SW480 (cell line): ENCODE results near the gene SLC12A6.
"Not testable (repeated sequence)": the region's sequence is repeated elsewhere in the genome, so short reads cannot be mapped to it uniquely, and the experiment has no call there.

Experiments used
- DNase-seq: peaks from one replicate; pipeline ENCODE4 v3.0.0-alpha.2; 2016; ENCODE audit warnings: low spot score

The SLC12A6 gene

DNA sequence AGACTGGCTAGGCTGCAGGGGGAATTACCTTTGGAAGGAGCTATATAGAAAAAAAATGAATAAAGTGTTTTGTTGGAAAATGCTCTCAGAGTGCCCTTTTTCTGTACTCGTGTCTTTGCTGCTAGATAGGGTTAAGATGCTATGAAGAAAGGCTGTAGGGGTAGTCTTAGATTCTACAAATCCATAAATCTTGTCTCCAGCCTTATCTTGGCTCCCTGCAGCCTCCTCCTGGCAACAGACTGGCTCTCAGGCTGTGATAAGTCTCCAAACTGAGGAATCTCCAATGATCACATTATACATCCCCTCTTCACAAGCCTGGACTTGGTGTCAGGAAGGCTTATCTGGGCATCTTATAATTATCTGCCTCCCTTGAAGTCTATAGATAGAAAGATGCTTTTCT, 20.1 kb upstream of the SLC12A6 start:
- no peak for DNase-seq

DNA sequence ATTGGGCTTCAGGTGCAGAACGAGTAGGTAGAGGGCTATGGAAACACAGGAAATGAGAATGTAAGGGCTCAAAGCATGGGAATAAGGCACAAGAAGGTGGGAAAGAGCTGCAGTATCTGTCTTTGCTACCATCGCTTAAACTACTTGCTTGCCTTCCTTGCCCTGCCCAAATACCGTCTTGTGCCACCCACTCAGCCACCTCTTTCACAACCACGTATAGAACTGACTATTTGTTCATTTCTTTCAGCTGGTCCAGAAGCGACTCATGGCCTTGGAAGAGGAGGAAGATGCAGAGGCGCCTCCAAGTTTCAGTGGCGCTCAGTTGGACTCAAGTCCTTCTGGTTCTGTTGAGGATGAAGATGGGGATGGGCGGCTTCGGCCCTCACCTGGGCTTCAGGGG, 17.7 kb upstream of the SLC12A6 start:
- DNase-seq = no peak

DNA sequence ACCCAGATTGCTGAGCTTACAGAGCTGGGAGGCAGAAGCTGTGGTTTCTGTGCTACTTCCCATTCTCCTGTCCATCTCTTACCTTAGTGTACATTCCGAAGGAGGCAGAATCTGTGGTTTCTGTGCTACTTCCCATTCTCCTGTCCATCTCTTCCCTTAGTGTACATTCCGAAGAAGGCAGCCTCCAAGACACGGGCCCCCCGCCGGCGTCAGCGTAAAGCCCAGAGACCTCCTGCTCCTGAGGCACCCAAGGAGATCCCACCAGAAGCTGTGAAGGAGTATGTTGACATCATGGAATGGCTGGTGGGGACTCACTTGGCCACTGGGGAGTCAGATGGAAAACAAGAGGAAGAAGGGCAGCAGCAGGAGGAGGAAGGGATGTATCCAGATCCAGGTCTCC, 16.7 kb upstream of the SLC12A6 start:
- no peak for DNase-seq

DNA sequence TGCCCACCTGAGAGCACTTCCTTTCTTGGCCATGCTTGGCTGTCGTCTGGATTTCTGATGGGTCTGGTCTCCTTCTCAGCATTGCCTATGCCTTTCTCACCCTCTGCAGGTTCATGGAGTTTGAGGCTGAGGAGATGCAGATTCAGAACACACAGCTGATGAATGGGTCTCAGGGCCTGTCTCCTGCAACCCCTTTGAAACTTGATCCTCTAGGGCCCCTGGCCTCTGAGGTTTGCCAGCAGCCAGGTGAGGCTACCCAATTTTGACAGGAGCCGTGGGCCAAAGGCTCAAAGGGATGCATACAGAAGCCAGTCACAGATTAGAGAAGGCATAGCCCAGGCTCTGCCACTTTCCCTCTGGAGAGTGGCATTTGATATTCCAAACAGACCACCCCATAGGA, 16.0 kb upstream of the SLC12A6 start:
- DNase-seq = no peak

DNA sequence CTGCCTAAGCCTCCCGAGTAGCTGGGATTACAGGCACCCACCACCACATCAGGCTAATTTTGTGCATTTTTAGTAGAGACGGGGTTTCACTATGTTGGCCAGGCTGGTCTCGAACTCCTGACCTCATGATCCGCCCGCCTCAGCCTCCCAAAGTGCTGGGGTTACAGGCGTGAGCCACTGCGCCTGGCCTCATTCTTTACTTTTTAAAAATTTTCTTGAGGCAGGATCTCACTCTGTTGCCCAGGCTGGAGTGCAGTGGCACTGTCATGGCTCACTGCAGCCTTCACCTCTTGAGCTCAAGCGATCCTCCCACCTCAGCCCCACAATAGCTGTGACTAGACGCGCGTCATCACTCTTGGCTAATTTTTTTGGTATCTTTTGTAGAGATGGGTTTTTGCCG, 15.4 kb upstream of the SLC12A6 start:
- DNase-seq = not testable (repeated sequence)

DNA sequence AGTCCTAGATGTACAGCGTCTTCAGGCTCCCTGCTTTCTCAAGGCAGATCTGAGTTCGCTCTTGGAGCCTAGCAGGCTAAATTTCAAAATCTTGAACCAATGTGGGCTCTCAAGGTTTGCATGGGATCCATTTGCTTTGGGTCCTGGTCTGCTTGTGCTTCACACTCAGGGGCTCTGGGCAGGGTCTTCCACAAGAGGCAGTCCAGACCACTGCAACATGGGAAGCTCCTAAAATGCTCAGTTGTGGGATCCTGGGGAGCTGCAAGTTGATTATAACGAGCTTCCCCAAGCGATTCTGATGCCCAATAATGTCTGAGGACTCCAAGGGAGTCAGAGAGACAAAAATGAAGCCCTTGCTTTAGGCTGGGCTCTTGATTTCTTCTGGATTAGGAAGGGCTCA, 12.2 kb upstream of the SLC12A6 start:
- no peak for DNase-seq

DNA sequence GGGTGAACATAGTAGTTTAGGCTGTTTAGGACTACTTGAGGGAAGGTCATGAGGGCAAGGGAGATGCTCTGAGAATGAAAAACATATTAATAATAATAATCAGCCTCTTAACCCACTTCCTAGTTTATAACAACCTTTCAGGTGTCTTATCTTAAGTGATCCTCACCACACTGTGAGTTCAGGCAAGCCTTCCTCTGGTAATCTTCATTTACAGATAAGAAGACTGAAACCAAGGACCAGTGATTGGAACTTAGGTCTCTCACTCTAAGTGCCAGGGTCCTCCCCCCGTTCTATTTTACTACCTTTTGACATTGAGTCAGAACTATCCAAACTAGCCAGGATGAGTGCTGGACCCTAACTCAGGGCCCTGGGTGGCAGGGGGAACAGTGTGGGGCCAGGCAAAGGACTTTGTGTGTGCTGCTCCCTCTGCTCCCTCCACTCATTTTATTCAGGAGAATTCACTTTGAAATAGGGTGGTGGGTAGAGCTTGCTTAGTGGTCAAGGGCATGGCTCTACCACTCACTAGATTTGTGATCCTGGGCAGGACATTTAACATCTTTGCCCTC, 11.2 kb upstream of the SLC12A6 start:
- no peak for DNase-seq

DNA sequence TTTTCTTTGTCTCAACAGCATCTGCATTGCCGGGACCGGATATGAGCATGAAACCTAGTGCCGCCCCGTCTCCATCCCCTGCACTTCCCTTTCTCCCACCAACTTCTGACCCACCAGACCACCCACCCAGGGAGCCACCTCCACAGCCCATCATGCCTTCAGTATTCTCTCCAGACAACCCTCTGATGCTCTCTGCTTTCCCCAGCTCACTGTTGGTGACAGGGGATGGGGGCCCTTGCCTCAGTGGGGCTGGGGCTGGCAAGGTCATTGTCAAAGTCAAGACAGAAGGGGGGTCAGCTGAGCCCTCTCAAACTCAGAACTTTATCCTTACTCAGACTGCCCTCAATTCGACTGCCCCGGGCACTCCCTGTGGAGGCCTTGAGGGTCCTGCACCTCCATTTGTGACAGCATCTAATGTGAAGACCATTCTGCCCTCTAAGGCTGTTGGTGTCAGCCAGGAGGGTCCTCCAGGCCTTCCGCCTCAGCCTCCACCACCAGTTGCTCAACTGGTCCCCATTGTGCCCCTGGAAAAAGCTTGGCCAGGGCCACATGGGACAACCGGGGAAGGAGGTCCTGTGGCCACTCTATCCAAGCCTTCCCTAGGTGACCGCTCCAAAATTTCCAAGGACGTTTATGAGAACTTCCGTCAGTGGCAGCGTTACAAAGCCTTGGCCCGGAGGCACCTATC, 10.5 kb upstream of the SLC12A6 start:
- DNase-seq = no peak

DNA sequence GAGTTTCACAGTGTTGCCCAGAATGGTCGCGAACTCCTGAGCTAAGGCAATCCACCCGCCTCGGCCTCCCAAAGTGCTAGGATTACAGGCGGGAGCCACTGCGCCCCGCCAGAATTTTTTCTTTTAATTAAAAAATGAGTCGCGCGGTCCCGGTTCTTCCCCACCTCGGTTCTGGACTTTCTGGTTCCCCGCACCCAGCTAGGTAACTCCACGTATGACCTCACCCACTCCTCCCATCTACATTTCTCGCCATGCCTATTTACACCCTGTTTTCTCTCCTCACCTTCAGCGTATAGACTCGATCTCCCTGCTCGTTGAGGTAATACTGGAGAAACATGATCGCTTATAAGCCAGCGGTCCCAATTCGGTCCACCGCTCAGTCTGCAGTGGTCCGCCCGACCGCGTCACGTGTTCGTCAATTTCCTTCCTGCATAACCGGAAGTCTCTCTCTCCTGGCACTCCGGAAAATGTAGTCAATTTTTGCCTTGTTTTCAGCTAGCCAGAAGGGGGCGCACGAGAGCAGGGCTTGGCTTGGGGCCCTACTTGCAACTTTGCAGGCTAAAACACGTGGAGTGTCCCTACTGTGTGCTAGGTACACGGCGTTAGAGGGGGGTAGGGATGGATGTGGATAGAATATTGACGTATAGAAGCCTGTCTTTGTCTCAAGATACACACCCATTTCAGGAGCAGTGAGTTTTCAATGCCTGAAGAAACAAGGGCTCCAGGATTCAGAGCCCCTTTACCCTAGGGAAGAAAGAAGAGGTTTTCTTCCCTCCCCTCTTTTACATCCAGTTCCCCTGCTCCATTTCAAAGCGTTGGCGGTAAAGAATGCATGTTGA, 5.4 kb upstream of the SLC12A6 start, which contains the start of the genes NOP10 and NUTM1:
TSS of gene NOP10 (minus strand) at position 400 of the 839 bp plus-strand sequence. CDS start at position 337, 63 bp downstream.
TSS of gene NUTM1 (plus strand) at position 579 of the 839 bp plus-strand sequence. CDS start 382 bp downstream, outside the sequence.
- DNase-seq = peak; percentile 90

DNA sequence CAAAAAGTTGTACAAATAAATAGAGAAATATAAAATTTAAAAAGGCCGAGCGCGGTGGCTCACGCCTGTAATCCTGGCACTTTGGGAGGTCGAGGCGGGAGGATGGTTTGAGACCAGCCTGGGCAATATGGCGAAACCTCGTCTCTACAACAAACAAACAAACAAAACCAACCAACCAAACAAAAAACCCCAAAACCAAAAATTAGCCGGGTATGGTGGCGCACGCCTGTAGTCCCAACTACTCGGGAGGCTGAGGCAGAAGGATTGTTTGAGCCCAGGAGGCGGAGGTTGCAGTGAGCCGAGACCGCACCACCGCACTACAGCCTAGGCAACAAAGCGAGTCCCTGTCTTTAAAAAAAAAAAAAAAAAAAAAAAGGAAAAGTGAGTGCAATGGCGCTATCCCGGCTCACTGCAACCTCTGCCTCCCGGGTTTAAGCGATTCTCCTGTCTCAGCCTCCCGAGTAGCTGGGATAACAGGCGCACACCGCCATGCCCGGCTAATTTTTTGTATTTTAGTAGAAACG, 4.7 kb upstream of the SLC12A6 start:
- DNase-seq = not testable (repeated sequence)

DNA sequence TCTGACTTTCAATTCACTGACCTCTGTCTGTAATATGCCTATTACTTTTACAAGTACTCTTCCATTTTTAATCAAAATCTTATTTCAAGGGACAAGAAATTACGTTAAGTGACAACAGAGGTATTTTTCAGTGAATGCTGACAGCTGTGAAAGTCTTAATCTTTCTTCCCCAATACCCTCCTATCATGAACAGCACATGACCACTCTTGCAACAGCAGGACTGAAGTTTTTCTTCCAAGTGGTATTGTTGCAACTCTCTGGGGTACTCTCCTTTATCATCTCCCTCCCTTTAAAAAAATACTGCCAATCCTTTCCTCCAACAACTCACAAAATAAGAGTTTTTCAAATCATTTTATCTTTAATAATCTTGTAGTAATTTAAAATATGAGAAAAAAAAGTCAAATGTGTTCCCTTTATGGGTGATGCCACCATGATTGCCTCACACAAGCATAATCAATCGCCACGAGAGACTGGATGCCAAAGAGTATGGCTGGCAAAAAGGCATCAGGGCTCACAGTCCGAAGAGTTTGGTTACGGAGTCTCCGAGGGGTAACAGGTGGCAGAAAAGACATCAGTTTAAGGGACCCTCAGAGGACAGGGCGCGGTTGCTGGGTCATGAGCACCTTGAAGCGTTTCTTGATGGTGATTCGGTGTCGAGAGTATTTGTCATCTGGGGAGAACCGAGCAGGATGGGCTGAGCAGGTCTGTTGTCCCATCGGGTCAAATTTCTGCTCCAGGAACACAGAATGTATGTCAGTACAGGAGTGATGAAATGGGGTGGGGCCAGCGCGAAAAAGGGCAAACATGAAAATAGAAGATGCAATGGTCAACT, 4.0 kb upstream of the SLC12A6 start:
- DNase-seq = no peak

DNA sequence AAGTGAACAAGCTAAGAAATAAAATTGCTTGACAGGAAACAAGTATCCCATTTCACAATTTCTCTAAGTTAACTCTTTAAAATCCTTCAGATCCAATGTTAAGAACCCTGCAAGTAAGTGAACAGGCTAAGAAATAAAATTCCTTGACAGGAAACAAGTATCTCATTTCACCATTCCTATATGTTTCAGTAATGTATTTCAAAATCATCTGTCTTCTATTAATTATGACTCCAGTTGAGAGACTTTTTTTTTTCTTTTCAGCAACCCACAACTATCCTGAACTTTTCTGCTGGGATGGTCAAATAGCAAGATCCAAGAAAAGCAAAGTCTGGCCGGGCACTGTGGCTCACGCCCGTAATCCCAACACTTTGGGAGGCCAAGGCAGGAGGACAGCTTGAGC, 2.4 kb upstream of the SLC12A6 start:
- no peak for DNase-seq

DNA sequence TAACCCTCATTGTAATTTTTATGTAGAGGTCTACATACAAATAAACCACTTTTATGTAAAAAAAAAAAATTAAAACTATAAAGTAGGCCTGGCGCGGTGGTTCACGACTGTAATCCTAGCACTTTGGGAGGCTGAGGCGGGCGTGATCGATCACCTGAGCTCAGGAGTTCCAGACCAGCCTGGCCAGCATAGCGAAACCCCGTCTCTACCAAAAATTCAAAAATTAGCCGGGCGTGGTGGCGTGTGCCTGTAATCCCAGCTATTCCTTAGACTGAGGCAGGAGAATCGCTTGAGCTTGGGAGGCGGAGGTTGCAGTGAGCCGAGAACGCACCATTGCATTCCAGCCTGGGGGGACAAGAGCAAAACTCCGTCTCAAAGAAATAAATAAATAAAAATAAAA, 766 bp upstream of the SLC12A6 start:
- DNase-seq = no peak

DNA sequence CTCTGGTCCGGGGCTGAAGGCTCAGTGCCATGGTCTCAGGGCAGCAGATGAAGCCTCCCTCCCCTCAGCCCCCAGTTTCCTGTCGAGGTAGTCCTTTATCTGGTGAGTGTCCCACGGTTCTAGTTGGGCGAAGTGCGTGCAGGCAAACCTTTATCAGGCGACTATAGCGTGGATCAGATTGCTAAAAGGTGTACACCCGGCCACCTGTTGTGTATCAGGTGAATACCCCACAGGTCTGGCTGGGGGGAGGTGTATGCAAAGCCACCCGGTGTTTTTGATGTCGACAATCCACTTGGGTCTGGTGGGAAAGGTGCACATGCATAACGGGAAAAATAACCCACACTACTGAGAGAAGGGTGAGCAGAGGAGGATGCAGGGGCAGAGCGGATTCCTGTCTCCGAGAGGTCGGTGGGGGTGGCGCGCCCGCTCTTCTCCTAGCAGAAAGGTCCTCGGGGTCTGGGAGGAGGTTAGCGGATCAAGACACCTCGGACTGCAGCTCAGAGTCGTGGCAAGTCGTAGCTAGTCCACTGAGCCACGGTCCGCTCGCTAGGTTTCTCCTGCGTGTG, 507 bp downstream of the SLC12A6 start:
- DNase-seq = peak; percentile 13

DNA sequence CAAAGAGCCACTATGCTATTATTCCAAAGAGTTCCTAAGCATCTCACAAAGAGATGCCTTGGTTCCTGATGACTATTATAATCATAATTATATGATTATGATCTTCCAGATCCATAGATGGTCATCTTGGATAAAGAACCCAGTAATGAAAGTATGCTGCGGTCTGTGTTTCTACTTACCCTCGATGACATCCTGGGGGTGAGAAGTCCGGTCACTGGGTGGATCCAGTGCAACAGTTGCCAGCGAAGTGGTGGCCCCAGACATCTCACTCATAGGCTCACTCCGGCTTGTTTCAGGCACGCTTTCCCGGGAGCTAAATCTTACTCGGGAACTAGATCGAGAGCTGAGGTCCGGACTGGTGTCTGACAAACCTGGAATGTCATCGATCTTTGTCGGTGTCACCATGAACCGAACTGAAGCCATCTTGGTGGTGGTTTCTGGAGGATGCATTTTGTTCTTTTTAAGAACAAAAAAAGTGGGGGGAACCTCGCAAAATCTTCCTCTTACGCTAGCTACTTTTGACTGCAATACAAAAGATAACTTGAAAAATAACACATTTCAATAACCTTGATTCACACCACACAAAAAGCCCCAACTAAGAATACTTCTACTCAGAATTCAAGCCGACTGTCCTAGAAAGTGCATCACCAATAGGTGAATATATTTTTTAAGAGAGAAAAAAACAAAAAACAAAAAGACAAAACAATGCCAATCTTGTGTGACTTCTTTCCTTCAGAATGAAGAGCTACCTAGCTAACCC, 1.2 kb downstream of the SLC12A6 start:
- DNase-seq = no peak

DNA sequence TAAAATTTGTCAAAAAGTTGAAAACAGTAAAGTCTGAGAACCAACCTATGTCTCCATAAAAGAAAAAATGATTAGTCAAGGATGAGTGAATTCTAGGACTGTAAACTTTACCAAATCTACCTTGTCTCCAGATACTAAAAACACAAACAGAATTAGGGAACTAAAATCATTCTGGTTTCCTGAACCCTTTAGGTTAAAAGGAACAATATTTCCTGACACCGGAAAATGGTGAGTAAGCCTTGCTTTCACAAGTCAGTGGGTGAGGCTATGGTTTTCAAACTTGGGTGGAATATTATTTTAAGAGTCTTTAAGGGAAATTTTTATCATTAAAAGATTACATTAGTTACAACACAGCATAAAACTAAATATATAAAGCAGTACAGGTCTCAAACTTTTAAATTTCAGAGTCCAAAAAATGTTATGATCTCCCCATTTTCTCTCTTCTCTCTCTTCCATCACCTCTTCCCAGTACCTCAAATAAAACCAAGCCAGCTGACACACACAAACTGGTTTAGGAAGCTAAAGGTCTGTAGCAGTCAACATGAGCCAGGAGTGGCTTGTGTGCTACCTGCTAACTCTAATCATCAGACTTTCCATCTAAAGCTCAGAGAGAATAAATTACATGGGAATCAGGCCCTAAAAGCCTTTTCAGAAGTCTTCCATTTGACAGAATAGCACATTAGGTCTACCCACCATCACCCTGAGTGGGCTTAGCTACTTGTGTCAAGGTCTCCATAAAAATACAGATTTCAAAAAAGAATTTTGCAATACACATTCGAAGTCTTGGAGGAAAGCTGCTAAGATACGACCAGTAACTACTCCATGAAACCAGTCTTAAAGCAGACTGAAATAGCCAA, 2.2 kb downstream of the SLC12A6 start:
- no peak for DNase-seq

DNA sequence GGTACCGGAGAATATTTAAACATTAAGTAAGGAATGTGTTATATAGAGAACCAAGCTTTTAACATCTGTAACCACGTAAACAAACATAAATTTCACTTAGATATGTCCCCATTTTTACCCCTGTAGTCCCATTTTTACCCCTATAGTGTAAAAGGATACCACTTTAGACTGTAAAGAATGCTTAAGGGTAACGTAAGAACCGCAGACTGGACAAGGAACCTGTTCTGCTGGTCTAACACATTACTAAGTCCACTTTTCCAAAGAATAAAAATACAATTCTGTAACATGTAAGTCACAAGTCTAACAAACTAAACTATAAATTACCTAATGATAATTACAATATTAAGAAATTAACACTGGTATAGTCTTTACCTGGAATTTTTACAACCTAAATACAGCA, 2.9 kb downstream of the SLC12A6 start:
- DNase-seq = no peak

DNA sequence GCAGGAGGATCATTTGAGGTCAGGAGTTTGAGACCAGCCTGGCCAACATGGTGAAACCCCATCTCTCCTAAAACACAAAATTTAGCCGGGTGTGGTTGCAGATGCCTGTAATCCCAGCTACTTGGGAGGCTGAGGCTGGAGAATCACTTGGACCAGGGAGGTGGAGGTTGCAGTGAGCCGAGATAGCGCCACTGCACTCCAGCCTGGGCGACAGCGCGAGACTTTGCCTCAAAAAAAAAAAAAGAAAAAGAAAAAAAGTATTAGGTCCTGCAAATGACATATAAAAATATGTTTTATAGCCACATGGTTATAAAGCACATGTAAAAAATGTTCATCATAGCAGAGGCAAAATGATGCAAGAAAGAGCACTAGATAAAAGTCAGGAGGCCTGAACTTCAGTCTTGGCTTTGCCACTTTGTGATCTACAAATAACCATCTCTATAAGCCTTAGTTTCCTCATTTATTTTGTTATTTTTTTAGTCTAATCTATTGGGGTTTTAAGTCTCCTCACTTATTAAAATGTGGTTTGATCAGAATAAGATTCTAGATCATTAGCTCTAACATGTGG, 4.9 kb downstream of the SLC12A6 start:
- DNase-seq = no peak

DNA sequence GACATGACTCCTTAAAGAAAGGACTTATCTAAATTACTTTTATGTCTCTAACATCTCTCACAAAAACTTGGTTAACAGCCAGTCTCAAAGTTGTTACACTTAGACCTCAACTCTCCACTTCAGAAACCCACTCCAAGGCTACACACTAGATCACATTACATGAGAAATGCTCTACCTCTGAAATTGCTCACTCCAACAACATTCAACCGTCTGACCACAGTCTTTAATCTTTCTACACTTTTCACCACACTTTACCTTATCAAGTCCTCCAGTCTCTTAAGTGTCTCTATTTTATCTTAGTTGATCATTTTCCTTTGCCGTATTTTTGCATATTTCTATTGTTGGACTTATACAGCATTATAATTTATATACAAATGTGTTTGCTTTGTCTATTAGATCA, 5.8 kb downstream of the SLC12A6 start:
- DNase-seq = no peak
